Mesenchymal stem cell (in vitro differentiated cells and primary cell): ENCODE measurements around the gene TNS4.
A peak's percentile ranks its signal among the peaks of the same experiment; 100 is the strongest.

ENCODE experiments used
- DNase-seq: peaks from one replicate; pipeline ENCODE4 v3.0.0-alpha.2; 2013
- H2AFZ ChIP-seq: one replicate; pipeline ENCODE4 v1.6.1; 2013; ENCODE audit warnings: low read depth, mild to moderate bottlenecking, control low read depth, inconsistent platforms, low read length, moderate library complexity
- H2AK5ac ChIP-seq: 2 replicates; pipeline ENCODE4 v1.6.1; 2013; ENCODE audit warnings: low read length, moderate library complexity, mild to moderate bottlenecking, inconsistent platforms; ENCODE audit not compliant: severe bottlenecking
- H2BK120ac ChIP-seq: one replicate; pipeline ENCODE4 v1.6.1; 2013; ENCODE audit warnings: low read depth, mild to moderate bottlenecking, inconsistent platforms, low read length, moderate library complexity
- H2BK12ac ChIP-seq, 2 experiments: one replicate each; pipeline ENCODE4 v1.6.1; 2013; ENCODE audit warnings: inconsistent platforms in 2 of 2, low read length in 2 of 2, mild to moderate bottlenecking in 2 of 2, moderate library complexity in 2 of 2, control low read depth in 1 of 2
- H2BK15ac ChIP-seq: one replicate; pipeline ENCODE4 v1.6.1; 2013; ENCODE audit warnings: mild to moderate bottlenecking, low read depth, inconsistent platforms; ENCODE audit not compliant: poor library complexity, severe bottlenecking
- H2BK5ac ChIP-seq: 2 replicates; pipeline ENCODE4 v1.6.1; 2013; ENCODE audit warnings: low read depth, mild to moderate bottlenecking, low read length, control low read depth, inconsistent platforms; ENCODE audit not compliant: poor library complexity, severe bottlenecking
- H3K14ac ChIP-seq, 2 experiments: one replicate each; pipeline ENCODE4 v1.6.1; 2013; ENCODE audit warnings: inconsistent platforms in 2 of 2, low read length in 2 of 2, control low read depth in 1 of 2, mild to moderate bottlenecking in 1 of 2, moderate library complexity in 1 of 2
- H3K18ac ChIP-seq, 2 experiments: one replicate each; pipeline ENCODE4 v1.6.1; 2013; ENCODE audit warnings: inconsistent platforms in 2 of 2, low read length in 2 of 2, control low read depth in 1 of 2, low read depth in 1 of 2, mild to moderate bottlenecking in 1 of 2
- H3K23ac ChIP-seq, 2 experiments: one replicate each; pipeline ENCODE4 v1.6.1; 2013; ENCODE audit warnings: inconsistent platforms in 2 of 2, low read length in 2 of 2, mild to moderate bottlenecking in 2 of 2, moderate library complexity in 2 of 2, control low read depth in 1 of 2
- H3K27ac ChIP-seq: 2 replicates; pipeline ENCODE4 v1.5.1; 2013; ENCODE audit warnings: mild to moderate bottlenecking, moderate library complexity, low read length, control low read depth, inconsistent platforms; ENCODE audit not compliant: poor library complexity, severe bottlenecking
- H3K27me3 ChIP-seq, 2 experiments: 2 replicates each; pipeline versions ENCODE4 v1.6.1 to v1.7.0; 2013; ENCODE audit warnings: low read length in 2 of 2, mild to moderate bottlenecking in 2 of 2, moderate library complexity in 2 of 2, control low read depth in 1 of 2, inconsistent platforms in 1 of 2; ENCODE audit not compliant: control insufficient read depth in 1 of 2, insufficient read depth in 1 of 2
- H3K36me3 ChIP-seq, 2 experiments: 2 replicates each; pipeline versions ENCODE4 v1.6.1 to v1.7.0; 2013; ENCODE audit warnings: low read length in 2 of 2, control low read depth in 1 of 2, inconsistent platforms in 1 of 2, low read depth in 1 of 2, mild to moderate bottlenecking in 1 of 2; ENCODE audit not compliant: insufficient read depth in 2 of 2, control insufficient read depth in 1 of 2
- H3K4ac ChIP-seq, 2 experiments: one replicate each; pipeline ENCODE4 v1.6.1; 2013; ENCODE audit warnings: inconsistent platforms in 2 of 2, low read length in 2 of 2, mild to moderate bottlenecking in 2 of 2, moderate library complexity in 2 of 2, control low read depth in 1 of 2, low read depth in 1 of 2
- H3K4me1 ChIP-seq: 2 replicates; pipeline ENCODE4 v1.6.1; 2013; ENCODE audit warnings: low read depth, low read length, control low read depth; ENCODE audit not compliant: control insufficient read depth, insufficient read depth
- H3K4me2 ChIP-seq: 2 replicates; pipeline ENCODE4 v1.6.1; 2013; ENCODE audit warnings: low read length, mild to moderate bottlenecking, inconsistent platforms; ENCODE audit not compliant: poor library complexity, severe bottlenecking
- H3K4me3 ChIP-seq, 2 experiments: 2 replicates each; pipeline versions ENCODE4 v1.5.1 to v1.7.0; 2013; ENCODE audit warnings: low read length in 2 of 2, mild to moderate bottlenecking in 2 of 2, control low read depth in 1 of 2, low read depth in 1 of 2; ENCODE audit not compliant: insufficient read depth in 1 of 2
- H3K79me1 ChIP-seq: replicated peaks from 2 replicates; pipeline ENCODE4 v1.6.1; 2013; ENCODE audit warnings: mild to moderate bottlenecking, control low read depth, low read length, inconsistent platforms; ENCODE audit not compliant: poor library complexity, severe bottlenecking
- H3K9ac ChIP-seq: 2 replicates; pipeline ENCODE4 v1.7.0; 2013; ENCODE audit warnings: mild to moderate bottlenecking, low read length, moderate library complexity
- H3K9me3 ChIP-seq: 2 replicates; pipeline ENCODE4 v1.7.0; 2013; ENCODE audit warnings: mild to moderate bottlenecking, low read length; ENCODE audit not compliant: control insufficient read depth
- H4K8ac ChIP-seq: one replicate; pipeline ENCODE4 v1.6.1; 2013; ENCODE audit warnings: inconsistent platforms, mild to moderate bottlenecking, low read length, moderate library complexity
- H4K91ac ChIP-seq: one replicate; pipeline ENCODE4 v1.6.1; 2013; ENCODE audit warnings: mild to moderate bottlenecking, low read length, inconsistent platforms
- WGBS: methylation state at CpG from one replicate; pipeline ENCODE4 v1.1.7; 2013; ENCODE audit warnings: mixed read lengths; 5-methylcytosine and 5-hydroxymethylcytosine counted together

TNS4 gene

GRCh38 chr17:40515011-40515410 lies 13.6 kb upstream of the TNS4 start:
- no peaks in the 10 kb centered on the region for H3K79me1 ChIP-seq
- H3K27ac ChIP-seq: no peak overlapping the region
- no peak overlapping the region for H3K18ac ChIP-seq
- WGBS: 85% methylated on average over 4 of the region's 4 CpGs
- no peak overlapping the region for H4K8ac ChIP-seq
- no peak overlapping the region for H2AFZ ChIP-seq
- H3K4me2 ChIP-seq: no peak overlapping the region
- DNase-seq: no peak
- no peak overlapping the region for H2BK12ac ChIP-seq
- no peak overlapping the region for H3K4ac ChIP-seq
- no peak overlapping the region for H3K14ac ChIP-seq
- H3K9ac ChIP-seq: no peak overlapping the region
- H2BK15ac ChIP-seq: no peak overlapping the region
- no peak overlapping the region for H2BK5ac ChIP-seq
- no peak overlapping the region for H3K23ac ChIP-seq
- no peak overlapping the region for H4K91ac ChIP-seq
- no peak overlapping the region for H2BK120ac ChIP-seq
- peak overlapping the region; percentile 46 for H2AK5ac ChIP-seq
- H3K4me1 ChIP-seq: peaks cover 40% of the 10 kb centered on the region
- H3K4me3 ChIP-seq: no peak overlapping the region
- H3K9me3 ChIP-seq: no peaks in the 10 kb centered on the region
- peaks cover 0 to 4% of the 10 kb centered on the region in 2 experiments for H3K27me3 ChIP-seq
- no peaks in the 10 kb centered on the region for H3K36me3 ChIP-seq

- H2BK5ac ChIP-seq: no peak overlapping the region
These were observed 12.8 kb upstream of the TNS4 start for GRCh38 chr17:40514013-40514875.

GRCh38 chr17:40511667-40512220 lies 10.3 kb upstream of the TNS4 start:
- peaks cover 32% of the 10 kb centered on the region for H3K4me1 ChIP-seq
- no peak overlapping the region for H2BK15ac ChIP-seq
- H2AK5ac ChIP-seq: peak overlapping the region; percentile 42
- peak overlapping the region in 1 of 2 experiments; percentile 51 for H2BK12ac ChIP-seq
- H3K14ac ChIP-seq: no peak overlapping the region
- no peak for DNase-seq
- H3K18ac ChIP-seq: peak overlapping the region; percentile 14 to 37
- no peak overlapping the region for H2BK120ac ChIP-seq
- no peak overlapping the region for H3K4me2 ChIP-seq
- H2BK5ac ChIP-seq: peak overlapping the region; percentile 3
- H3K79me1 ChIP-seq: no peaks in the 10 kb centered on the region
- no peak overlapping the region for H4K91ac ChIP-seq
- 75% methylated on average over 12 of the region's 12 CpGs for WGBS
- H3K27ac ChIP-seq: peak overlapping the region; percentile 47
- no peak overlapping the region for H3K4ac ChIP-seq
- H3K36me3 ChIP-seq: no peaks in the 10 kb centered on the region
- H3K27me3 ChIP-seq: peaks cover 0 to 4% of the 10 kb centered on the region in 2 experiments
- no peaks in the 10 kb centered on the region for H3K9me3 ChIP-seq
- H3K9ac ChIP-seq: no peak overlapping the region
- no peak overlapping the region for H3K4me3 ChIP-seq
- no peak overlapping the region for H3K23ac ChIP-seq
- H4K8ac ChIP-seq: no peak overlapping the region
- H2AFZ ChIP-seq: no peak overlapping the region

More at GRCh38 chr17:40514013-40514875, 12.8 kb upstream of the TNS4 start:
- Histone ChIP-seq H3K14ac (no peak overlapping the region), H3K9me3 (no peaks in the 10 kb centered on the region), H3K27me3 (peaks cover 0 to 4% of the 10 kb centered on the region in 2 experiments), H3K9ac (no peak overlapping the region), H2BK120ac (no peak overlapping the region), H2AFZ (no peak overlapping the region), H3K23ac (no peak overlapping the region), H3K79me1 (no peaks in the 10 kb centered on the region), H3K36me3 (no peaks in the 10 kb centered on the region), H3K4me2 (no peak overlapping the region), H3K4ac (no peak overlapping the region), H3K4me3 (no peak overlapping the region), H4K91ac (no peak overlapping the region), H3K27ac (no peak overlapping the region), H2BK12ac (no peak overlapping the region), H4K8ac (no peak overlapping the region), H2AK5ac (no peak overlapping the region), H3K18ac (no peak overlapping the region), H2BK15ac (peak overlapping the region; percentile 19), H3K4me1 (peaks cover 43% of the 10 kb centered on the region)
- WGBS: 95% methylated on average over 7 of the region's 7 CpGs
- no peak for DNase-seq

- 100% methylated on average over 1 of the region's 2 CpGs for WGBS
- no peaks in the 10 kb centered on the region for H3K36me3 ChIP-seq
- H2BK15ac ChIP-seq: no peak overlapping the region
- no peak overlapping the region for H3K23ac ChIP-seq
- no peaks in the 10 kb centered on the region for H3K79me1 ChIP-seq
- H4K8ac ChIP-seq: no peak overlapping the region
- H2BK120ac ChIP-seq: no peak overlapping the region
- no peak overlapping the region for H2AFZ ChIP-seq
- no peak overlapping the region for H3K4ac ChIP-seq
- H3K18ac ChIP-seq: no peak overlapping the region
- H2BK12ac ChIP-seq: no peak overlapping the region
- H3K27ac ChIP-seq: no peak overlapping the region
- no peak overlapping the region for H3K9ac ChIP-seq
- H3K14ac ChIP-seq: no peak overlapping the region
- DNase-seq: no peak
- no peak overlapping the region for H3K4me2 ChIP-seq
- no peak overlapping the region for H3K4me3 ChIP-seq
- H4K91ac ChIP-seq: no peak overlapping the region
- peak overlapping the region; percentile 98 for H2AK5ac ChIP-seq
- H3K27me3 ChIP-seq: peaks cover 0 to 4% of the 10 kb centered on the region in 2 experiments
- H2BK5ac ChIP-seq: no peak overlapping the region
- peaks cover 32% of the 10 kb centered on the region for H3K4me1 ChIP-seq
- H3K9me3 ChIP-seq: no peaks in the 10 kb centered on the region
These were observed 9.7 kb upstream of the TNS4 start for GRCh38 chr17:40511136-40511535.
